ENCODE results near the gene YWHAB. TPM values are rescaled to one million over a fixed set of nuclear protein-coding genes. Genes with fewer than 3 reads are reported as not detected.

Gene YWHAB
- 218 and 228 TPM in 2 replicates for polyA plus RNA-seq (2013)

GRCh38 chr20:44885392-44886265, at the start of gene YWHAB:
Gene YWHAB (plus strand): TSS chr20:44885705. CDS start chr20:44901534, 15,829 bp downstream.
- Histone ChIP-seq H3K4me1 (ENCODE audit: control insufficient read depth in 1 of 2, insufficient read depth in 2 of 2, low read length in 2 of 2) (peaks cover 8 to 10% of the 10 kb centered on the region in 2 experiments), H4K91ac (ENCODE audit: low read depth, low read length) (peak within 1 kb of the TSS; percentile 99), H2AK5ac (ENCODE audit: low read length) (peak within 1 kb of the TSS; percentile 42), H3K4ac (ENCODE audit: low read depth, low read length) (peak within 1 kb of the TSS; percentile 100), H3K79me1 (ENCODE audit: low read length) (peaks cover 13% of the 10 kb centered on the region), H2BK5ac (ENCODE audit: low read depth, low read length, poor library complexity) (peak within 1 kb of the TSS; percentile 80), H2BK120ac (ENCODE audit: insufficient read depth, low read length, poor library complexity) (peak within 1 kb of the TSS; percentile 95), H3K9me3 (ENCODE audit: insufficient read depth, low read depth, low read length) (no peaks in the 10 kb centered on the region), H4K8ac (ENCODE audit: low read depth, low read length) (peak within 1 kb of the TSS; percentile 94), H3K18ac (ENCODE audit: low read length) (peak within 1 kb of the TSS; percentile 99), H3K27ac (ENCODE audit: low read depth, low read length) (peak within 1 kb of the TSS; percentile 89), H3K4me2 (ENCODE audit: low read length) (peak within 1 kb of the TSS; percentile 84), H3K27me3 (ENCODE audit: insufficient read depth, low read length) (no peaks in the 10 kb centered on the region), H3K4me3 (ENCODE audit: low read depth, low read length) (peak within 1 kb of the TSS; percentile 87), H2AFZ (ENCODE audit: insufficient read depth, low read length, poor library complexity) (peak within 1 kb of the TSS; percentile 94), H3K79me2 (ENCODE audit: control insufficient read depth, insufficient read depth, low read length, poor library complexity) (peaks cover 15% of the 10 kb centered on the region), H3K36me3 (ENCODE audit: control insufficient read depth in 1 of 2, insufficient read depth in 2 of 2, low read length in 2 of 2) (no peaks in the 10 kb centered on the region), H3K23ac (ENCODE audit: low read length) (no peak within 1 kb of the TSS), H4K12ac (ENCODE audit: low read depth, low read length) (peak within 1 kb of the TSS; percentile 99), H3K9ac (ENCODE audit: low read length) (peak within 1 kb of the TSS; percentile 90), H3K14ac (ENCODE audit: low read length) (peak within 1 kb of the TSS; percentile 98), H2BK12ac (ENCODE audit: low read length) (no peak within 1 kb of the TSS)
- peak; percentile 98 to 99 for DNase-seq
- WGBS (ENCODE audit: extremely low coverage, insufficient coverage, insufficient read length), result no CpG with 5 or more reads among the region's 88 CpGs

GRCh38 chr20:44836601-44837120, 48.8 kb upstream of the YWHAB start:
- H4K91ac ChIP-seq (ENCODE audit: low read depth, low read length), result no peak overlapping the region
- peaks cover 2% of the 10 kb centered on the region for H3K9me3 ChIP-seq (ENCODE audit: insufficient read depth, low read depth, low read length)
- WGBS (ENCODE audit: extremely low coverage, insufficient coverage, insufficient read length), result no CpG with 5 or more reads among the region's 12 CpGs
- H2BK120ac ChIP-seq (ENCODE audit: insufficient read depth, low read length, poor library complexity), result no peak overlapping the region
- H2BK12ac ChIP-seq (ENCODE audit: low read length), result no peak overlapping the region
- no peak overlapping the region for H4K12ac ChIP-seq (ENCODE audit: low read depth, low read length)
- no peaks in the 10 kb centered on the region for H3K4me1 ChIP-seq (ENCODE audit: control insufficient read depth in 1 of 2, insufficient read depth in 2 of 2, low read length in 2 of 2)
- no peak overlapping the region for H3K18ac ChIP-seq (ENCODE audit: low read length)
- H2BK5ac ChIP-seq (ENCODE audit: low read depth, low read length, poor library complexity), result no peak overlapping the region
- DNase-seq, result peak; percentile 78 to 85
- H4K8ac ChIP-seq (ENCODE audit: low read depth, low read length), result no peak overlapping the region
- no peaks in the 10 kb centered on the region for H3K79me2 ChIP-seq (ENCODE audit: control insufficient read depth, insufficient read depth, low read length, poor library complexity)
- H3K23ac ChIP-seq (ENCODE audit: low read length), result no peak overlapping the region
- H3K79me1 ChIP-seq (ENCODE audit: low read length), result no peaks in the 10 kb centered on the region
- H3K4me3 ChIP-seq (ENCODE audit: low read depth, low read length), result no peak overlapping the region
- no peak overlapping the region for H3K14ac ChIP-seq (ENCODE audit: low read length)
- no peaks in the 10 kb centered on the region for H3K36me3 ChIP-seq (ENCODE audit: control insufficient read depth in 1 of 2, insufficient read depth in 2 of 2, low read length in 2 of 2)
- H3K27me3 ChIP-seq (ENCODE audit: insufficient read depth, low read length), result no peaks in the 10 kb centered on the region
- no peak overlapping the region for H3K4me2 ChIP-seq (ENCODE audit: low read length)
- H3K4ac ChIP-seq (ENCODE audit: low read depth, low read length), result no peak overlapping the region
- no peak overlapping the region for H2AK5ac ChIP-seq (ENCODE audit: low read length)
- no peak overlapping the region for H3K9ac ChIP-seq (ENCODE audit: low read length)
- H2AFZ ChIP-seq (ENCODE audit: insufficient read depth, low read length, poor library complexity), result no peak overlapping the region
- no peak overlapping the region for H3K27ac ChIP-seq (ENCODE audit: low read depth, low read length)

GRCh38 chr20:44837946-44838345, 47.6 kb upstream of the YWHAB start:
- H3K4me3 ChIP-seq (ENCODE audit: low read depth, low read length), result no peak overlapping the region
- H4K12ac ChIP-seq (ENCODE audit: low read depth, low read length), result no peak overlapping the region
- no peak overlapping the region for H3K18ac ChIP-seq (ENCODE audit: low read length)
- no peaks in the 10 kb centered on the region for H3K36me3 ChIP-seq (ENCODE audit: control insufficient read depth in 1 of 2, insufficient read depth in 2 of 2, low read length in 2 of 2)
- no peak overlapping the region for H2BK12ac ChIP-seq (ENCODE audit: low read length)
- no peaks in the 10 kb centered on the region for H3K27me3 ChIP-seq (ENCODE audit: insufficient read depth, low read length)
- no peak overlapping the region for H3K4me2 ChIP-seq (ENCODE audit: low read length)
- H3K4ac ChIP-seq (ENCODE audit: low read depth, low read length), result no peak overlapping the region
- no CpG with 5 or more reads among the region's 3 CpGs for WGBS (ENCODE audit: extremely low coverage, insufficient coverage, insufficient read length)
- H3K4me1 ChIP-seq (ENCODE audit: control insufficient read depth in 1 of 2, insufficient read depth in 2 of 2, low read length in 2 of 2), result no peaks in the 10 kb centered on the region
- H3K27ac ChIP-seq (ENCODE audit: low read depth, low read length), result no peak overlapping the region
- H2BK5ac ChIP-seq (ENCODE audit: low read depth, low read length, poor library complexity), result no peak overlapping the region
- peaks cover 2% of the 10 kb centered on the region for H3K9me3 ChIP-seq (ENCODE audit: insufficient read depth, low read depth, low read length)
- no peak overlapping the region for H4K8ac ChIP-seq (ENCODE audit: low read depth, low read length)
- DNase-seq, result no peak
- H2AFZ ChIP-seq (ENCODE audit: insufficient read depth, low read length, poor library complexity), result no peak overlapping the region
- no peak overlapping the region for H3K9ac ChIP-seq (ENCODE audit: low read length)
- no peak overlapping the region for H2BK120ac ChIP-seq (ENCODE audit: insufficient read depth, low read length, poor library complexity)
- no peak overlapping the region for H4K91ac ChIP-seq (ENCODE audit: low read depth, low read length)
- H3K14ac ChIP-seq (ENCODE audit: low read length), result no peak overlapping the region
- H2AK5ac ChIP-seq (ENCODE audit: low read length), result no peak overlapping the region
- no peaks in the 10 kb centered on the region for H3K79me2 ChIP-seq (ENCODE audit: control insufficient read depth, insufficient read depth, low read length, poor library complexity)
- H3K79me1 ChIP-seq (ENCODE audit: low read length), result no peaks in the 10 kb centered on the region
- no peak overlapping the region for H3K23ac ChIP-seq (ENCODE audit: low read length)

- no peaks in the 10 kb centered on the region for H3K27me3 ChIP-seq (ENCODE audit: insufficient read depth, low read length)
- no peaks in the 10 kb centered on the region for H3K4me1 ChIP-seq (ENCODE audit: control insufficient read depth in 1 of 2, insufficient read depth in 2 of 2, low read length in 2 of 2)
- no peak overlapping the region for H2BK120ac ChIP-seq (ENCODE audit: insufficient read depth, low read length, poor library complexity)
- H3K36me3 ChIP-seq (ENCODE audit: control insufficient read depth in 1 of 2, insufficient read depth in 2 of 2, low read length in 2 of 2), result no peaks in the 10 kb centered on the region
- H3K79me1 ChIP-seq (ENCODE audit: low read length), result no peaks in the 10 kb centered on the region
- H3K18ac ChIP-seq (ENCODE audit: low read length), result no peak overlapping the region
- H3K4me2 ChIP-seq (ENCODE audit: low read length), result no peak overlapping the region
- no peak overlapping the region for H3K23ac ChIP-seq (ENCODE audit: low read length)
- H2BK12ac ChIP-seq (ENCODE audit: low read length), result no peak overlapping the region
- H3K9ac ChIP-seq (ENCODE audit: low read length), result no peak overlapping the region
- H3K9me3 ChIP-seq (ENCODE audit: insufficient read depth, low read depth, low read length), result peaks cover 2% of the 10 kb centered on the region
- H3K79me2 ChIP-seq (ENCODE audit: control insufficient read depth, insufficient read depth, low read length, poor library complexity), result no peaks in the 10 kb centered on the region
- no peak overlapping the region for H2BK5ac ChIP-seq (ENCODE audit: low read depth, low read length, poor library complexity)
- H3K4ac ChIP-seq (ENCODE audit: low read depth, low read length), result no peak overlapping the region
- no peak overlapping the region for H4K8ac ChIP-seq (ENCODE audit: low read depth, low read length)
- no peak overlapping the region for H4K12ac ChIP-seq (ENCODE audit: low read depth, low read length)
- no peak overlapping the region for H3K4me3 ChIP-seq (ENCODE audit: low read depth, low read length)
- no peak overlapping the region for H3K27ac ChIP-seq (ENCODE audit: low read depth, low read length)
- H3K14ac ChIP-seq (ENCODE audit: low read length), result no peak overlapping the region
- H2AK5ac ChIP-seq (ENCODE audit: low read length), result no peak overlapping the region
- DNase-seq, result no peak
- no peak overlapping the region for H2AFZ ChIP-seq (ENCODE audit: insufficient read depth, low read length, poor library complexity)
- no CpG with 5 or more reads among the region's 1 CpG for WGBS (ENCODE audit: extremely low coverage, insufficient coverage, insufficient read length)
- H4K91ac ChIP-seq (ENCODE audit: low read depth, low read length), result no peak overlapping the region
Measured at GRCh38 chr20:44838521-44838920, 47.0 kb upstream of the YWHAB start.

Measured in trophoblast cell (in vitro differentiated cells and primary cell).